Measurements from ENCODE around the gene KIF1A. TPM values are rescaled to one million over a fixed set of nuclear protein-coding genes. Genes with fewer than 3 reads are reported as not detected.

KIF1A gene
- total and polyA plus RNA-seq, 8 donors: 0.42 to 6.4 (median 1.9) TPM

- no peak for TF ChIP-seq CTCF (IDR thresholded peaks at IDR 0.05)
- H3K27ac ChIP-seq: no peak overlapping the region
- H3K27me3 ChIP-seq: peaks cover 32 to 67% of the 10 kb centered on the region in 2 donors
- no peaks in the 10 kb centered on the region for H3K36me3 ChIP-seq
- peak overlapping the region in 1 of 2 donors; percentile 16 for H3K4me3 ChIP-seq
- intact Hi-C loops (cut with DNase I): no loop called here
- H3K4me1 ChIP-seq: peaks cover 5 to 13% of the 10 kb centered on the region in 2 donors
- no peaks in the 10 kb centered on the region for H3K9me3 ChIP-seq
- ATAC-seq: peak; percentile 90
- DNase-seq: peak in 3 of 4 donors; percentile 81 to 94 (median 90)
These were observed 12.2 kb upstream of the KIF1A start for GRCh38 chr2:240832205-240832727.

GRCh38 chr2:240831594-240832204 is 11.7 kb upstream of the KIF1A start:
- H3K4me3 ChIP-seq: peak overlapping the region in 1 of 2 donors; percentile 16
- no peak for TF ChIP-seq CTCF (IDR thresholded peaks at IDR 0.05)
- H3K9me3 ChIP-seq: no peaks in the 10 kb centered on the region
- intact Hi-C loops (cut with DNase I): no loop called here
- H3K36me3 ChIP-seq: no peaks in the 10 kb centered on the region
- DNase-seq (no peak), ATAC-seq (no peak)
- H3K27me3 ChIP-seq: peaks cover 36 to 67% of the 10 kb centered on the region in 2 donors
- no peak overlapping the region for H3K27ac ChIP-seq
- H3K4me1 ChIP-seq: peaks cover 5 to 13% of the 10 kb centered on the region in 2 donors

GRCh38 chr2:240825476-240825875 is 5.5 kb upstream of the KIF1A start:
- Histone ChIP-seq H3K4me3 (no peak overlapping the region), H3K9me3 (no peaks in the 10 kb centered on the region), H3K4me1 (peaks cover 0 to 6% of the 10 kb centered on the region in 2 donors), H3K27me3 (peaks cover 59 to 100% of the 10 kb centered on the region in 2 donors), H3K36me3 (no peaks in the 10 kb centered on the region), H3K27ac (no peak overlapping the region)
- DNase-seq (no peak), ATAC-seq (no peak)
- intact Hi-C loops (cut with DNase I): no loop called here
- no peak for TF ChIP-seq CTCF (IDR thresholded peaks at IDR 0.05)

- ATAC-seq (no peak), DNase-seq (no peak)
- Histone ChIP-seq H3K9me3 (no peaks in the 10 kb centered on the region), H3K36me3 (no peaks in the 10 kb centered on the region), H3K4me1 (peaks cover 0 to 24% of the 10 kb centered on the region in 2 donors), H3K27me3 (peaks cover 66 to 100% of the 10 kb centered on the region in 2 donors), H3K27ac (no peak overlapping the region), H3K4me3 (no peak overlapping the region)
- no peak for TF ChIP-seq CTCF (IDR thresholded peaks at IDR 0.05)
- intact Hi-C loops (cut with DNase I): no loop called here
These were observed 3.7 kb upstream of the KIF1A start for GRCh38 chr2:240823449-240824336.
